ENCODE data around the gene MAP4K1. TPM values are rescaled to one million over a fixed set of nuclear protein-coding genes. Genes with fewer than 3 reads are reported as not detected.
A peak's percentile ranks its signal among the peaks of the same experiment; 100 is the strongest.

MAP4K1 gene
- total and polyA plus RNA-seq, 9 donors, result 0.95 to 6.1 (median 2.6) TPM

GRCh38 chr19:38618590-38619360 is 1.0 kb upstream of the MAP4K1 start, which contains the start of gene EIF3K:
Gene EIF3K, plus strand, starts transcription at chr19:38619188. Its CDS starts 81 bp downstream, at chr19:38619269.
- 0% methylated on average over 63 to 64 of the region's 64 CpGs for WGBS, 3 donors
- Histone ChIP-seq H3K27me3 (no peaks in the 10 kb centered on the region), H3K36me3 (no peaks in the 10 kb centered on the region), H3K4me3 (peak within 1 kb of the TSS; percentile 87), H3K27ac (peak within 1 kb of the TSS; percentile 26 to 72), H3K9me3 (no peaks in the 10 kb centered on the region), H3K4me1 (ENCODE audit: insufficient read depth) (peaks cover 12% of the 10 kb centered on the region)
- intact Hi-C loops (cut with DNase I), result no loop called here
- TF ChIP-seq CTCF (IDR thresholded peaks at IDR 0.05), result no peak
- TF ChIP-seq POLR2A (IDR thresholded peaks at IDR 0.05), result peak; percentile 70
- TF ChIP-seq EP300 (IDR thresholded peaks at IDR 0.05), result peak; percentile 93
- peak; percentile 98 to 100 (median 99) for DNase-seq

GRCh38 chr19:38617283-38617763 is 430 bp downstream of the MAP4K1 start:
- TF ChIP-seq CTCF (IDR thresholded peaks at IDR 0.05) (no peak), EP300 (IDR thresholded peaks at IDR 0.05) (no peak), POLR2A (IDR thresholded peaks at IDR 0.05) (no peak)
- no peaks in the 10 kb centered on the region for H3K9me3 ChIP-seq
- 75 to 80% (median 76%) methylated on average over 9 of the region's 9 CpGs for WGBS, 3 donors
- H3K4me1 ChIP-seq (ENCODE audit: insufficient read depth), result peaks cover 12% of the 10 kb centered on the region
- no peaks in the 10 kb centered on the region for H3K36me3 ChIP-seq
- peak in 2 of 5 donors; percentile 47 to 52 for DNase-seq
- no peak overlapping the region for H3K27ac ChIP-seq
- intact Hi-C loops (cut with DNase I), result no loop called here
- no peak overlapping the region for H3K4me3 ChIP-seq
- H3K27me3 ChIP-seq, result no peaks in the 10 kb centered on the region

- no peak overlapping the region for H3K27ac ChIP-seq
- no peaks in the 10 kb centered on the region for H3K36me3 ChIP-seq
- intact Hi-C loops (cut with DNase I), result no loop called here
- DNase-seq, result no peak
- peaks cover 12% of the 10 kb centered on the region for H3K4me1 ChIP-seq (ENCODE audit: insufficient read depth)
- H3K27me3 ChIP-seq, result no peaks in the 10 kb centered on the region
- 90 to 94% (median 91%) methylated on average over 6 of the region's 6 CpGs for WGBS, 3 donors
- H3K9me3 ChIP-seq, result no peaks in the 10 kb centered on the region
- TF ChIP-seq EP300 (IDR thresholded peaks at IDR 0.05), result no peak
- no peak for TF ChIP-seq CTCF (IDR thresholded peaks at IDR 0.05)
- no peak for TF ChIP-seq POLR2A (IDR thresholded peaks at IDR 0.05)
- H3K4me3 ChIP-seq, result no peak overlapping the region
Observed at GRCh38 chr19:38616265-38616664, 1.5 kb downstream of the MAP4K1 start.

GRCh38 chr19:38615007-38615581 is 2.7 kb downstream of the MAP4K1 start:
- intact Hi-C loops (cut with DNase I), result no loop called here
- peaks cover 11% of the 10 kb centered on the region for H3K4me1 ChIP-seq (ENCODE audit: insufficient read depth)

More at GRCh38 chr19:38615007-38615581, 2.7 kb downstream of the MAP4K1 start:
- Histone ChIP-seq H3K4me3 (no peak overlapping the region), H3K36me3 (no peaks in the 10 kb centered on the region), H3K27ac (no peak overlapping the region), H3K9me3 (no peaks in the 10 kb centered on the region), H3K27me3 (no peaks in the 10 kb centered on the region)
- WGBS, 3 donors, result 67 to 68% (median 67%) methylated on average over 7 of the region's 7 CpGs
- TF ChIP-seq POLR2A (IDR thresholded peaks at IDR 0.05) (no peak), CTCF (IDR thresholded peaks at IDR 0.05) (no peak), EP300 (IDR thresholded peaks at IDR 0.05) (no peak)
- DNase-seq, result no peak
